Measurements from ENCODE around the gene XG. TPM values are rescaled to one million over a fixed set of nuclear protein-coding genes. Genes with fewer than 3 reads are reported as not detected.
"Not testable (repeated sequence)": the region's sequence is repeated elsewhere in the genome, so short reads cannot be mapped to it uniquely, and the experiment has no call there.

XG gene
- total and polyA plus RNA-seq, 7 donors, result 0.03 to 1.1 TPM; not detected in 5

DNA sequence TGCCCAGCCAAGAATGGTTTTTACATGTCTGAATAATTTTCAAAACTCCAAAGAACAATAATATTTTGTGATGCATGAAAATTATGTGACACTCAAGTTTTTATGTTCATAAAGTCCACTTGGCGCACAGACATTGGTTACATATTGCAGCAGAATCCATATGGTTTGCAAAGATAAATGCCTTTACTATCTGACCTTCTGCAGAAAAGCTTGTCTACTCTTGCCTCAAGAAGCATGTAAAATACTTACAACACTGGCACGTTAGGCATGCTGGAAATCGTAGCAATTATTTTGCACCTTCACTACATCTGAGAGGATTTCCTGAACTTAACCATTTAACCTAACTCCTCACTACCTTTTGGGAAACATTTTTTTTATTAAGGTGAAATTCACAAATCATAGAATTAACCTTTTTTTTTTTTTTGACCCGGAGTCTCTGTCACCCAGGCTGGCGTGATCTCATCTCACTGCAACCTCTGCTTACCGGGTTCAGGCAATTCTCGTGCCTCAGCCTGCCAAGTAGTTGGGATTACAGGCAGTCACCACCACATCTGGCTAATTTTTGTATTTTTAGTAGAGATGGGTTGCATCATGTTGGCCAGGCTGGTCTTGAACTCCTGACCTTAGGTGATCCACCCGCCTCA lies 3.5 kb upstream of the XG start:
- Histone ChIP-seq H3K9me3 (no peaks in the 10 kb centered on the region), H3K4me1 (peaks cover 0 to 5% (median 0%) of the 10 kb centered on the region in 4 donors), H3K4me3 (no peak overlapping the region), H3K27me3 (no peaks in the 10 kb centered on the region), H3K27ac (no peak overlapping the region), H3K36me3 (peaks cover 0 to 4% (median 0%) of the 10 kb centered on the region in 4 donors)
- WGBS, 2 donors, result 82 to 85% methylated on average over 8 of the region's 8 CpGs
- no peak for DNase-seq
- intact Hi-C loops (cut with DNase I), result no loop called here
- TF ChIP-seq POLR2A (IDR thresholded peaks at IDR 0.05), result no peak
- no peak for TF ChIP-seq EP300 (IDR thresholded peaks at IDR 0.05)
- no peak for TF ChIP-seq POLR2AphosphoS5 (IDR thresholded peaks at IDR 0.05)
- TF ChIP-seq, protein P1, sequence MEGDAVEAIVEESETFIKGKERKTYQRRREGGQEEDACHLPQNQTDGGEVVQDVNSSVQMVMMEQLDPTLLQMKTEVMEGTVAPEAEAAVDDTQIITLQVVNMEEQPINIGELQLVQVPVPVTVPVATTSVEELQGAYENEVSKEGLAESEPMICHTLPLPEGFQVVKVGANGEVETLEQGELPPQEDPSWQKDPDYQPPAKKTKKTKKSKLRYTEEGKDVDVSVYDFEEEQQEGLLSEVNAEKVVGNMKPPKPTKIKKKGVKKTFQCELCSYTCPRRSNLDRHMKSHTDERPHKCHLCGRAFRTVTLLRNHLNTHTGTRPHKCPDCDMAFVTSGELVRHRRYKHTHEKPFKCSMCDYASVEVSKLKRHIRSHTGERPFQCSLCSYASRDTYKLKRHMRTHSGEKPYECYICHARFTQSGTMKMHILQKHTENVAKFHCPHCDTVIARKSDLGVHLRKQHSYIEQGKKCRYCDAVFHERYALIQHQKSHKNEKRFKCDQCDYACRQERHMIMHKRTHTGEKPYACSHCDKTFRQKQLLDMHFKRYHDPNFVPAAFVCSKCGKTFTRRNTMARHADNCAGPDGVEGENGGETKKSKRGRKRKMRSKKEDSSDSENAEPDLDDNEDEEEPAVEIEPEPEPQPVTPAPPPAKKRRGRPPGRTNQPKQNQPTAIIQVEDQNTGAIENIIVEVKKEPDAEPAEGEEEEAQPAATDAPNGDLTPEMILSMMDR (IDR thresholded peaks at IDR 0.05), result no peak

DNA sequence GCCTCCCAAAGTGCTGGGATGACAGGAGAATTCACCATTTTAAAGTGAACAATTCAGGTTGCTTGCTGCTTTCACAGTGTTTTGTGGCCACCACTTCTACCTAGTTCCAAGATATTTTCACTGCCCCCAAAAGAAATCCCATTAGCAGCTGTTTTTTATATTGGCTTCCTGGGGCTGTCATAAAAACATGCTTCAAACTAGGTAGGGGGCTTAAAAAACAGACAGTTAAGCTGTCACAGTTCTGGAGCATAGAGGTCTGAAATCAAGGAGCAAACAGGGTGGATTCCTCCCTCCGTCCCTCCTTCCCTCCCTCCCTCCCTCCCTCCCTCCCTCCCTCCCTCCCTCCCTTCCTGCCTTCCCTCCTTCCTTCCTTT lies 3.0 kb upstream of the XG start:
- no peak for DNase-seq
- Histone ChIP-seq H3K4me1 (peaks cover 0 to 5% (median 0%) of the 10 kb centered on the region in 4 donors), H3K9me3 (no peaks in the 10 kb centered on the region), H3K27ac (no peak overlapping the region), H3K4me3 (no peak overlapping the region), H3K27me3 (no peaks in the 10 kb centered on the region), H3K36me3 (no peaks in the 10 kb centered on the region)
- 36 to 62% methylated on average over 1 of the region's 1 CpG for WGBS, 2 donors
- TF ChIP-seq, protein P1 (IDR thresholded peaks at IDR 0.05), result no peak
- TF ChIP-seq EP300 (IDR thresholded peaks at IDR 0.05), result no peak
- no peak for TF ChIP-seq POLR2AphosphoS5 (IDR thresholded peaks at IDR 0.05)
- no peak for TF ChIP-seq POLR2A (IDR thresholded peaks at IDR 0.05)
- intact Hi-C loops (cut with DNase I), result no loop called here

DNA sequence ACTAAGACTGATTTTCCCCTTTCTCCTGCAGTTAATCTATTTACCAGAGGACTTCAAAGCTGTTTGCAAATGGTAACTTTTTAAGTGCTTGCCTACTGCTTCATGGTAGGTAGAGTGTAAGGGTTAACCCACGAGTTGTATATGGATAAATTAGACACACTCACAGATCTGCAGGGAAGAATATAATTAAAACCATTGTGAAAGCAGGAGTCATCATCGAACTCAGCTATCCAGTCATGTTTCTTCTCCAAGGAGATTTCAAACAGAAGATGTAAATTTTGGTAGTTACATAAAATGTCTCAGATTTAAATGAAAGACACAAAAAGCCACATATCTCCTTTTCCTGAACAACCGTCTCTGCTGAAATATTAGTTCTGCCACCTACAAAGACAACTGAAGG lies 549 bp upstream of the XG start:
- TF ChIP-seq, protein P1 (IDR thresholded peaks at IDR 0.05), result no peak
- TF ChIP-seq POLR2A (IDR thresholded peaks at IDR 0.05) (no peak), EP300 (IDR thresholded peaks at IDR 0.05) (no peak), POLR2AphosphoS5 (IDR thresholded peaks at IDR 0.05) (no peak)
- H3K4me3 ChIP-seq, result no peak overlapping the region
- WGBS, 2 donors, result 47 to 65% methylated on average over 3 of the region's 3 CpGs
- no peaks in the 10 kb centered on the region for H3K9me3 ChIP-seq
- intact Hi-C loops (cut with DNase I), result no loop called here
- H3K27ac ChIP-seq, result no peak overlapping the region
- H3K27me3 ChIP-seq, result no peaks in the 10 kb centered on the region
- peaks cover 0 to 5% (median 0%) of the 10 kb centered on the region in 4 donors for H3K4me1 ChIP-seq
- H3K36me3 ChIP-seq, result no peaks in the 10 kb centered on the region
- DNase-seq, result no peak

DNA sequence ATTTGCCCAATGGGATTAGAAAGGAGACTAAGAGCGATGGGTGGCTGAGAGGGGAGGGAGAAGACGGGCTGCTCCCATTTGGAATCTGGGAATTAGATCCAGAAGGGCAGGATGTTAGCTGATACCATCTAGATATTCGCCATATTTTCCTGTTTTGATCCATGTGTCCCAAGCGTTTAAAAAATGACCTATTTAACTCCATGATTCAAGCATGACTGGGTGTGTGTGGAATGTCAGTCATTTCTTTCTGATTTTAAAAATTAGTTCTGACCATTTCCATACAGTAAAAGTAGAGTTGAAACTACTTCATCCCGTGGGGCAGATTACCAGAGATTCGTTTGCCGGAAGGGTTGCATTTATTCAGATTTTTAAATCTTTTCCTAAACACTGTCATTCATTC lies 601 bp downstream of the XG start:
- not testable (repeated sequence) for H3K4me1 ChIP-seq, H3K9me3 ChIP-seq, H3K27ac ChIP-seq

DNA sequence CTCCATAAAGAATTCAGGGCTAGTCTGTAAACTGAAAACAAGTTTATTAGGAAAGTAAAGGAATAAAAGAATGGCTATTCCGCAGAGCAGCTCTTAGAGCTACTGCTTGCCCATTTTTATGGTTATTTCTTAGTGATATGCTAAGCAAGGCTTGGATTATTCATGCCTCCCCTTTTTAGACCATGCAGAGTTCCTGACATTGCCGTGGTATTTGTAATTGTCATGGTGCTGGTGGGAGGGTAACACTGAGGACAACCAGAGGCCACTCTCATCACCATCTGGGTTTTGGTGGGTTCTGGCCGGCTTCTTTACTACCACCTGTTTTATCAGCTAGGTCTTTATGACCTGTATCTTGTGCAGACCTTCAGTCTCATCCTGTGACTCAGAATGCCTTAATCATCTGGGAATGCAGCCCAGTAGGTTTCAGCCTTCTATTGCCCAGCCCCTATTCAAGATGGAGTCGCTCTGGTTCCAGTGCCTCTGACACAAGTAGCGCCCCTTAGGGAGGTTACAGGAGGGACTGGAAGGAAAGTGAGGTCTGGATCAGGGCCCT lies 3.4 kb downstream of the XG start:
- H3K36me3 ChIP-seq; H3K4me1 ChIP-seq; DNase-seq; H3K9me3 ChIP-seq; H3K27ac ChIP-seq; intact Hi-C loops (cut with DNase I); H3K4me3 ChIP-seq; H3K27me3 ChIP-seq: not testable (repeated sequence)
- 74 to 82% methylated on average over 5 of the region's 5 CpGs for WGBS, 2 donors

More for the DNA sequence above, 601 bp downstream of the XG start:
- intact Hi-C loops (cut with DNase I); H3K27me3 ChIP-seq; DNase-seq; H3K36me3 ChIP-seq; H3K4me3 ChIP-seq: not testable (repeated sequence)
- 90 to 94% methylated on average over 6 of the region's 7 CpGs for WGBS, 2 donors

DNA sequence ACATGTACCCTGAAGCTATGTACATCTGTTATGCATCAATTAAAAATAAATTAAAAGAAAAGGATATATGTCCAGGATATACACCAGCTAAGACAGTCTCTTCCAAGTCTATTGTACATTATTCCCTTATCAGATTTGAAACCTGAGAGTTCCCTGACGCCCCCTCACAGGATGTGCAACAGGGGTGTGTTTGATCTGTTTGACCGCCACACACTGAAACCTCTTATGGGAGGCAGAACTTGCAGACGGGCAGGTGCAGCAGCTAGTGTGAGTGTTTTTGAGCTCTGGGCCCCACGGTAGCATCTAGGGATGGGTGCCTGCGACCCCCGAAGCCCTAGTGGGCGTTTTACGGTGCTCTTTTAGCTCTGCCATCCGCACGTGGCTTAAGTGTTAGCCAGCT lies 4.7 kb downstream of the XG start:
- intact Hi-C loops (cut with DNase I), result no loop called here
- no peak for DNase-seq

More for the DNA sequence above, 4.7 kb downstream of the XG start:
- H3K4me1 ChIP-seq, result no peaks in the 10 kb centered on the region
- no peak overlapping the region for H3K4me3 ChIP-seq
- H3K27me3 ChIP-seq, result no peaks in the 10 kb centered on the region
- no peaks in the 10 kb centered on the region for H3K9me3 ChIP-seq
- TF ChIP-seq POLR2AphosphoS5 (IDR thresholded peaks at IDR 0.05) (no peak), POLR2A (IDR thresholded peaks at IDR 0.05) (no peak), EP300 (IDR thresholded peaks at IDR 0.05) (no peak)
- TF ChIP-seq, protein P1 (IDR thresholded peaks at IDR 0.05), result no peak
- no peaks in the 10 kb centered on the region for H3K36me3 ChIP-seq
- H3K27ac ChIP-seq, result no peak overlapping the region
- 73 to 87% methylated on average over 10 of the region's 10 CpGs for WGBS, 2 donors
